Liver (tissue), 9 donors: ENCODE results near the gene GRAMD4. TPM values are rescaled to one million over a fixed set of nuclear protein-coding genes. Genes with fewer than 3 reads are reported as not detected.

ENCODE experiments used
- DNase-seq: peaks from one replicate; pipeline ENCODE4 v3.0.0-alpha.2; 2017; ENCODE audit warnings: low spot score
- H3K27ac ChIP-seq, 2 donors: one replicate each; pipeline ENCODE4 v1.7.0; 2013; ENCODE audit warnings: inconsistent platforms in 2 of 2, low read length in 2 of 2, control low read depth in 1 of 2, low read depth in 1 of 2, mild to moderate bottlenecking in 1 of 2
- H3K27me3 ChIP-seq, 4 donors: one replicate each; pipeline versions ENCODE4 v1.6.1 to v1.7.0; 2013; ENCODE audit warnings: low read length in 3 of 4, inconsistent platforms in 1 of 4, mild to moderate bottlenecking in 1 of 4, moderate library complexity in 1 of 4; ENCODE audit not compliant: control insufficient read depth in 4 of 4, insufficient read depth in 4 of 4
- H3K36me3 ChIP-seq, 4 donors: one replicate each; pipeline versions ENCODE4 v1.6.1 to v1.7.0; 2013; ENCODE audit warnings: low read length in 3 of 4, mild to moderate bottlenecking in 3 of 4, low read depth in 1 of 4, moderate library complexity in 1 of 4; ENCODE audit not compliant: control insufficient read depth in 4 of 4, insufficient read depth in 3 of 4
- H3K4me1 ChIP-seq, 4 donors: one replicate each; pipeline versions ENCODE4 v1.6.1 to v1.7.0; 2013; ENCODE audit warnings: low read length in 3 of 4, mild to moderate bottlenecking in 3 of 4, moderate library complexity in 1 of 4; ENCODE audit not compliant: control insufficient read depth in 4 of 4, insufficient read depth in 4 of 4
- H3K4me3 ChIP-seq, 3 donors: one replicate each; pipeline versions ENCODE4 v1.6.1 to v1.7.0; 2013; ENCODE audit warnings: low read length in 3 of 3, control low read depth in 1 of 3, low read depth in 1 of 3, mild to moderate bottlenecking in 1 of 3
- H3K9ac ChIP-seq, 2 donors: one replicate each; pipeline ENCODE4 v1.7.0; 2013; ENCODE audit warnings: low read length in 2 of 2, mild to moderate bottlenecking in 2 of 2, moderate library complexity in 2 of 2, control low read depth in 1 of 2, low read depth in 1 of 2
- H3K9me3 ChIP-seq, 4 donors: one replicate each; pipeline versions ENCODE4 v1.6.1 to v1.7.0; 2013; ENCODE audit warnings: low read length in 3 of 4; ENCODE audit not compliant: control insufficient read depth in 4 of 4
- EGR1 ChIP-seq, 2 donors: IDR thresholded peaks; 2 replicates each; pipeline ENCODE4 v1.6.1; 2016 to 2018; ENCODE audit warnings: antibody characterized with exemption in 2 of 2, low read depth in 2 of 2
- FOXA1 ChIP-seq: IDR thresholded peaks from 2 replicates; pipeline ENCODE4 v1.6.1; 2016; ENCODE audit warnings: antibody characterized with exemption
- FOXA2 ChIP-seq: IDR thresholded peaks from 2 replicates; pipeline ENCODE4 v1.6.1; 2016; ENCODE audit warnings: antibody characterized with exemption
- HNF4A ChIP-seq, 2 donors: conservative IDR thresholded peaks; 2 replicates each; pipeline ENCODE4 v1.6.1; 2016; ENCODE audit warnings: antibody characterized with exemption in 2 of 2, mild to moderate bottlenecking in 2 of 2
- HNF4G ChIP-seq: IDR thresholded peaks from 2 replicates; pipeline ENCODE4 v1.6.1; 2016; ENCODE audit warnings: antibody characterized with exemption
- NR2F2 ChIP-seq: IDR thresholded peaks from 2 replicates; pipeline ENCODE4 v1.6.1; 2016; ENCODE audit warnings: antibody characterized with exemption
- RAD21 ChIP-seq, 2 donors: IDR thresholded peaks; 2 replicates each; pipeline ENCODE4 v1.6.1; 2016; ENCODE audit warnings: antibody characterized with exemption in 2 of 2, mild to moderate bottlenecking in 2 of 2
- SP1 ChIP-seq: IDR thresholded peaks from 2 replicates; pipeline ENCODE4 v1.6.1; 2018; ENCODE audit warnings: antibody characterized with exemption, mild to moderate bottlenecking
- TAF1 ChIP-seq: conservative IDR thresholded peaks from 2 replicates; pipeline ENCODE4 v1.6.1; 2016; ENCODE audit warnings: antibody characterized with exemption, mild to moderate bottlenecking
- YY1 ChIP-seq: IDR thresholded peaks from 2 replicates; pipeline ENCODE4 v1.6.1; 2016; ENCODE audit warnings: antibody characterized with exemption, mild to moderate bottlenecking
- WGBS: extraction: QIAGEN DNeasy Blood & Tissue Kit; methylation state at CpG from one replicate; pipeline ENCODE4 v1.1.7; 2013; 5-methylcytosine and 5-hydroxymethylcytosine counted together
- polyA plus RNA-seq, 2 donors: library from polyadenylated mRNA; stranded (reverse) in 1 of 2; unstranded in 1 of 2; fragments of 200-250 nt in 1 of 2; fragments of >200 nt in 1 of 2; fragmentation: Nextera tagmentation in 1 of 2; extraction: Ambion mirVana in 1 of 2; gene quantifications; one replicate each; pipeline versions ENCODE4 v1.2.1 to v1.2.3, GENCODE V29; 2013 to 2015
- total RNA-seq, 2 donors: library from RNA; depleted of rRNA; stranded (reverse); fragments of >200 nt; gene quantifications; one replicate each; pipeline ENCODE4 v1.2.3, GENCODE V29; 2014
- TF ChIP-seq, protein P1 (sequence below): fragments of 150-350 bp; IDR thresholded peaks from 2 replicates; pipeline ENCODE4 v1.5.1; 2017; ENCODE audit warnings: improper control_type of control experiment, low read depth, low read length; ENCODE audit not compliant: missing input control
- TF ChIP-seq, protein P2 (sequence below): IDR thresholded peaks from 2 replicates; pipeline ENCODE4 v1.6.1; 2016; ENCODE audit warnings: antibody characterized with exemption, mild to moderate bottlenecking
- TF ChIP-seq, protein P3 (sequence below): IDR thresholded peaks from 2 replicates; pipeline ENCODE4 v1.6.1; 2016; ENCODE audit warnings: antibody characterized with exemption
- TF ChIP-seq, protein P4 (sequence below): IDR thresholded peaks from 2 replicates; pipeline ENCODE4 v1.6.1; 2016; ENCODE audit warnings: antibody characterized with exemption
- TF ChIP-seq, protein P5 (sequence below): IDR thresholded peaks from 2 replicates; pipeline ENCODE4 v1.6.1; 2016; ENCODE audit warnings: antibody characterized with exemption
- donor health status: healthy.
- donor health status: healthy.
- donor health status: healthy.
- donor health status: healthy.
- donor health status: healthy.

The GRAMD4 gene
- total and polyA plus RNA-seq, 4 donors = 2.7 to 53.5 (median 21.6) TPM

DNA sequence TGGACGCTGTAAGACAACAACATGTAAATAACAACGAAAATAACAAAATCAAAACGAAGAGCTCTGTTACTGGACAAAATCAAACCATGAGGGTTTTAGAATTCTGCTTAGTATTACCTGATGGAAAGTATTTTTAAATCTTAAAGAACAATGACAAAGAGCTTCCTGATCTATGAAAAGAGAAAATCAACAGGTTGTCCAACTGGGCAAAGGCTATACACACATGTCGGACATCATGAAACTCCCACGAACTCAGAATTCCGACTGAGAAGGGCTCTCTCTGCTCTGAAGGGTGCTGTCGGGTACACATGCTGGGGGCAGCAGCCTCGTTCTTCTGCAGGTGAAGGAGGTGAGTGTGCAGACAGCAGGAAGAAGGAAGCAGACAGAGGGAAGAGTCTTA is 92.1 kb downstream of the GRAMD4 start (continued):
- no peak for TF ChIP-seq EGR1 (IDR thresholded peaks at IDR 0.05; ENCODE audit: low read depth in 2 of 2)
- TF ChIP-seq, protein P1, sequence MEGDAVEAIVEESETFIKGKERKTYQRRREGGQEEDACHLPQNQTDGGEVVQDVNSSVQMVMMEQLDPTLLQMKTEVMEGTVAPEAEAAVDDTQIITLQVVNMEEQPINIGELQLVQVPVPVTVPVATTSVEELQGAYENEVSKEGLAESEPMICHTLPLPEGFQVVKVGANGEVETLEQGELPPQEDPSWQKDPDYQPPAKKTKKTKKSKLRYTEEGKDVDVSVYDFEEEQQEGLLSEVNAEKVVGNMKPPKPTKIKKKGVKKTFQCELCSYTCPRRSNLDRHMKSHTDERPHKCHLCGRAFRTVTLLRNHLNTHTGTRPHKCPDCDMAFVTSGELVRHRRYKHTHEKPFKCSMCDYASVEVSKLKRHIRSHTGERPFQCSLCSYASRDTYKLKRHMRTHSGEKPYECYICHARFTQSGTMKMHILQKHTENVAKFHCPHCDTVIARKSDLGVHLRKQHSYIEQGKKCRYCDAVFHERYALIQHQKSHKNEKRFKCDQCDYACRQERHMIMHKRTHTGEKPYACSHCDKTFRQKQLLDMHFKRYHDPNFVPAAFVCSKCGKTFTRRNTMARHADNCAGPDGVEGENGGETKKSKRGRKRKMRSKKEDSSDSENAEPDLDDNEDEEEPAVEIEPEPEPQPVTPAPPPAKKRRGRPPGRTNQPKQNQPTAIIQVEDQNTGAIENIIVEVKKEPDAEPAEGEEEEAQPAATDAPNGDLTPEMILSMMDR = no peak

DNA sequence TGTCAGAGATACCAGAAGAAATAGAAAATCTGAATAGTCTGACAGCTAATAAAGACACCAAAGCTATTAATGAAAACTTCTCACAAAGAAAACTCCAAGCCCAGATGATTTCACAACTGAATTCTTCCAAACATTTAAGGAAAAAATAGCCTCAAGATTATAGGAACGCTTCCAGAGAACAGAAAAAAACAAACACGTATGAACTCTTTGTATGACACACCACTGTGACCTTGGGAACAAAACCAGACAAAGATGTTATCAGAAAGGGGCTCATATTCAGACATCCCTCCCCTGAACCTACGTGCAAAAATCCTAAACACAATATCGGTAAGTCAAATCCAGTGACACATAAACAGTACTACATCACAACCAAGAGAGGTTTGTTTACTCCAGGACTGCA is 94.4 kb downstream of the GRAMD4 start:
- H3K36me3 ChIP-seq = peaks cover 1 to 54% (median 35%) of the 10 kb centered on the region in 4 donors
- no peak for DNase-seq
- no peaks in the 10 kb centered on the region for H3K27me3 ChIP-seq
- no peak overlapping the region for H3K4me3 ChIP-seq
- H3K9me3 ChIP-seq = no peaks in the 10 kb centered on the region
- H3K4me1 ChIP-seq = no peaks in the 10 kb centered on the region
- TF ChIP-seq TAF1 (no peak), EGR1 (IDR thresholded peaks at IDR 0.05; ENCODE audit: low read depth in 2 of 2) (no peak), YY1 (no peak), FOXA2 (no peak), SP1 (no peak), RAD21 (IDR thresholded peaks at IDR 0.05) (no peak), NR2F2 (no peak), FOXA1 (no peak), HNF4A (conservative IDR thresholded peaks at IDR 0.05) (no peak), HNF4G (no peak)
- TF ChIP-seq, protein P1 = no peak
- TF ChIP-seq, protein P2, sequence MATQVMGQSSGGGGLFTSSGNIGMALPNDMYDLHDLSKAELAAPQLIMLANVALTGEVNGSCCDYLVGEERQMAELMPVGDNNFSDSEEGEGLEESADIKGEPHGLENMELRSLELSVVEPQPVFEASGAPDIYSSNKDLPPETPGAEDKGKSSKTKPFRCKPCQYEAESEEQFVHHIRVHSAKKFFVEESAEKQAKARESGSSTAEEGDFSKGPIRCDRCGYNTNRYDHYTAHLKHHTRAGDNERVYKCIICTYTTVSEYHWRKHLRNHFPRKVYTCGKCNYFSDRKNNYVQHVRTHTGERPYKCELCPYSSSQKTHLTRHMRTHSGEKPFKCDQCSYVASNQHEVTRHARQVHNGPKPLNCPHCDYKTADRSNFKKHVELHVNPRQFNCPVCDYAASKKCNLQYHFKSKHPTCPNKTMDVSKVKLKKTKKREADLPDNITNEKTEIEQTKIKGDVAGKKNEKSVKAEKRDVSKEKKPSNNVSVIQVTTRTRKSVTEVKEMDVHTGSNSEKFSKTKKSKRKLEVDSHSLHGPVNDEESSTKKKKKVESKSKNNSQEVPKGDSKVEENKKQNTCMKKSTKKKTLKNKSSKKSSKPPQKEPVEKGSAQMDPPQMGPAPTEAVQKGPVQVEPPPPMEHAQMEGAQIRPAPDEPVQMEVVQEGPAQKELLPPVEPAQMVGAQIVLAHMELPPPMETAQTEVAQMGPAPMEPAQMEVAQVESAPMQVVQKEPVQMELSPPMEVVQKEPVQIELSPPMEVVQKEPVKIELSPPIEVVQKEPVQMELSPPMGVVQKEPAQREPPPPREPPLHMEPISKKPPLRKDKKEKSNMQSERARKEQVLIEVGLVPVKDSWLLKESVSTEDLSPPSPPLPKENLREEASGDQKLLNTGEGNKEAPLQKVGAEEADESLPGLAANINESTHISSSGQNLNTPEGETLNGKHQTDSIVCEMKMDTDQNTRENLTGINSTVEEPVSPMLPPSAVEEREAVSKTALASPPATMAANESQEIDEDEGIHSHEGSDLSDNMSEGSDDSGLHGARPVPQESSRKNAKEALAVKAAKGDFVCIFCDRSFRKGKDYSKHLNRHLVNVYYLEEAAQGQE = no peak
- TF ChIP-seq, protein P3, sequence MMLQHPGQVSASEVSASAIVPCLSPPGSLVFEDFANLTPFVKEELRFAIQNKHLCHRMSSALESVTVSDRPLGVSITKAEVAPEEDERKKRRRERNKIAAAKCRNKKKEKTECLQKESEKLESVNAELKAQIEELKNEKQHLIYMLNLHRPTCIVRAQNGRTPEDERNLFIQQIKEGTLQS = no peak
- TF ChIP-seq, protein P4, sequence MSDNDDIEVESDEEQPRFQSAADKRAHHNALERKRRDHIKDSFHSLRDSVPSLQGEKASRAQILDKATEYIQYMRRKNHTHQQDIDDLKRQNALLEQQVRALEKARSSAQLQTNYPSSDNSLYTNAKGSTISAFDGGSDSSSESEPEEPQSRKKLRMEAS = no peak
- TF ChIP-seq, protein P5, sequence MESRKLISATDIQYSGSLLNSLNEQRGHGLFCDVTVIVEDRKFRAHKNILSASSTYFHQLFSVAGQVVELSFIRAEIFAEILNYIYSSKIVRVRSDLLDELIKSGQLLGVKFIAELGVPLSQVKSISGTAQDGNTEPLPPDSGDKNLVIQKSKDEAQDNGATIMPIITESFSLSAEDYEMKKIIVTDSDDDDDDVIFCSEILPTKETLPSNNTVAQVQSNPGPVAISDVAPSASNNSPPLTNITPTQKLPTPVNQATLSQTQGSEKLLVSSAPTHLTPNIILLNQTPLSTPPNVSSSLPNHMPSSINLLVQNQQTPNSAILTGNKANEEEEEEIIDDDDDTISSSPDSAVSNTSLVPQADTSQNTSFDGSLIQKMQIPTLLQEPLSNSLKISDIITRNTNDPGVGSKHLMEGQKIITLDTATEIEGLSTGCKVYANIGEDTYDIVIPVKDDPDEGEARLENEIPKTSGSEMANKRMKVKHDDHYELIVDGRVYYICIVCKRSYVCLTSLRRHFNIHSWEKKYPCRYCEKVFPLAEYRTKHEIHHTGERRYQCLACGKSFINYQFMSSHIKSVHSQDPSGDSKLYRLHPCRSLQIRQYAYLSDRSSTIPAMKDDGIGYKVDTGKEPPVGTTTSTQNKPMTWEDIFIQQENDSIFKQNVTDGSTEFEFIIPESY = no peak
- H3K27ac ChIP-seq = no peak overlapping the region
- H3K9ac ChIP-seq = no peak overlapping the region
- WGBS = 50% methylated on average over 4 of the region's 4 CpGs
